Measurements from ENCODE around the gene FSTL4. TPM values are rescaled to one million over a fixed set of nuclear protein-coding genes. Genes with fewer than 3 reads are reported as not detected.

FSTL4 gene
- total RNA-seq, 1 experiment from 2014 or later = not detected

GRCh38 chr5:133327946-133328401, 284.4 kb downstream of the FSTL4 start:
- Mint-ChIP-seq H3K4me1 (ENCODE audit: low read depth, unreplicated experiment) (no peaks in the 10 kb centered on the region), H3K27me3 (ENCODE audit: unreplicated experiment) (peaks cover 99% of the 10 kb centered on the region), H3K27ac (ENCODE audit: unreplicated experiment) (no peak overlapping the region), H3K36me3 (ENCODE audit: insufficient read depth, unreplicated experiment) (no peaks in the 10 kb centered on the region), H3K4me3 (ENCODE audit: low read depth, unreplicated experiment) (no peak overlapping the region), H3K9me3 (ENCODE audit: low read depth, unreplicated experiment) (no peaks in the 10 kb centered on the region)
- no peak for TF ChIP-seq CTCF (IDR thresholded peaks at IDR 0.05; ENCODE audit: unreplicated experiment)
- DNase-seq = no peak
- BruUV-seq (replicated peaks) = no TSS peak
- CTCF ChIA-PET = no interaction called here
- intact Hi-C loops (cut with micrococcal nuclease; ENCODE audit: unreplicated experiment) = no loop called here

- Mint-ChIP-seq H3K4me1 (ENCODE audit: low read depth, unreplicated experiment) (no peaks in the 10 kb centered on the region), H3K36me3 (ENCODE audit: insufficient read depth, unreplicated experiment) (no peaks in the 10 kb centered on the region), H3K27me3 (ENCODE audit: unreplicated experiment) (peaks cover 100% of the 10 kb centered on the region), H3K27ac (ENCODE audit: unreplicated experiment) (no peak overlapping the region), H3K4me3 (ENCODE audit: low read depth, unreplicated experiment) (no peak overlapping the region), H3K9me3 (ENCODE audit: low read depth, unreplicated experiment) (no peaks in the 10 kb centered on the region)
- BruUV-seq (replicated peaks) = no TSS peak
- intact Hi-C loops (cut with micrococcal nuclease; ENCODE audit: unreplicated experiment) = no loop called here
- CTCF ChIA-PET = interaction anchor here (1.1 kb wide), 1 partner anchor 97 kb away, joined by 3 read pairs; no protein-coding TSS in a partner anchor
- TF ChIP-seq CTCF (IDR thresholded peaks at IDR 0.05; ENCODE audit: unreplicated experiment) = no peak
- DNase-seq = no peak
These were observed 286.0 kb downstream of the FSTL4 start for GRCh38 chr5:133326361-133326760.

- TF ChIP-seq CTCF (IDR thresholded peaks at IDR 0.05; ENCODE audit: unreplicated experiment) = no peak
- no peak for DNase-seq
- H3K36me3 Mint-ChIP-seq (ENCODE audit: insufficient read depth, unreplicated experiment) = no peaks in the 10 kb centered on the region
- intact Hi-C loops (cut with micrococcal nuclease; ENCODE audit: unreplicated experiment) = no loop called here
- H3K27me3 Mint-ChIP-seq (ENCODE audit: unreplicated experiment) = peaks cover 100% of the 10 kb centered on the region
- CTCF ChIA-PET = interaction anchor here (1.1 kb wide), 1 partner anchor 98 kb away, joined by 3 read pairs; no protein-coding TSS in a partner anchor
- H3K4me1 Mint-ChIP-seq (ENCODE audit: low read depth, unreplicated experiment) = no peaks in the 10 kb centered on the region
- H3K4me3 Mint-ChIP-seq (ENCODE audit: low read depth, unreplicated experiment) = no peak overlapping the region
- H3K27ac Mint-ChIP-seq (ENCODE audit: unreplicated experiment) = no peak overlapping the region
- no peaks in the 10 kb centered on the region for H3K9me3 Mint-ChIP-seq (ENCODE audit: low read depth, unreplicated experiment)
- BruUV-seq (replicated peaks) = no TSS peak
These were observed 286.5 kb downstream of the FSTL4 start for GRCh38 chr5:133325864-133326263.

- TF ChIP-seq CTCF (IDR thresholded peaks at IDR 0.05; ENCODE audit: unreplicated experiment) = no peak
- DNase-seq = no peak
- no peaks in the 10 kb centered on the region for H3K4me1 Mint-ChIP-seq (ENCODE audit: low read depth, unreplicated experiment)
- intact Hi-C loops (cut with micrococcal nuclease; ENCODE audit: unreplicated experiment) = no loop called here
- no peaks in the 10 kb centered on the region for H3K9me3 Mint-ChIP-seq (ENCODE audit: low read depth, unreplicated experiment)
- peaks cover 100% of the 10 kb centered on the region for H3K27me3 Mint-ChIP-seq (ENCODE audit: unreplicated experiment)
- CTCF ChIA-PET = no interaction called here
- H3K27ac Mint-ChIP-seq (ENCODE audit: unreplicated experiment) = no peak overlapping the region
- H3K36me3 Mint-ChIP-seq (ENCODE audit: insufficient read depth, unreplicated experiment) = no peaks in the 10 kb centered on the region
- no TSS peak for BruUV-seq (replicated peaks)
- no peak overlapping the region for H3K4me3 Mint-ChIP-seq (ENCODE audit: low read depth, unreplicated experiment)
These were observed 287.4 kb downstream of the FSTL4 start for GRCh38 chr5:133324926-133325325.
